Activated CD8-positive, alpha-beta memory T cell treated with anti-CD3 and anti-CD28 coated beads, Interleukin-2, amount 50 U/mL, for 48 hours (primary cell): ENCODE measurements around the gene FAM20C.
"Not testable (repeated sequence)": the region's sequence is repeated elsewhere in the genome, so short reads cannot be mapped to it uniquely, and the experiment has no call there.

Experiments used
- DNase-seq: peaks from one replicate; pipeline ENCODE4 v3.0.0-alpha.2; 2020

FAM20C gene

DNA sequence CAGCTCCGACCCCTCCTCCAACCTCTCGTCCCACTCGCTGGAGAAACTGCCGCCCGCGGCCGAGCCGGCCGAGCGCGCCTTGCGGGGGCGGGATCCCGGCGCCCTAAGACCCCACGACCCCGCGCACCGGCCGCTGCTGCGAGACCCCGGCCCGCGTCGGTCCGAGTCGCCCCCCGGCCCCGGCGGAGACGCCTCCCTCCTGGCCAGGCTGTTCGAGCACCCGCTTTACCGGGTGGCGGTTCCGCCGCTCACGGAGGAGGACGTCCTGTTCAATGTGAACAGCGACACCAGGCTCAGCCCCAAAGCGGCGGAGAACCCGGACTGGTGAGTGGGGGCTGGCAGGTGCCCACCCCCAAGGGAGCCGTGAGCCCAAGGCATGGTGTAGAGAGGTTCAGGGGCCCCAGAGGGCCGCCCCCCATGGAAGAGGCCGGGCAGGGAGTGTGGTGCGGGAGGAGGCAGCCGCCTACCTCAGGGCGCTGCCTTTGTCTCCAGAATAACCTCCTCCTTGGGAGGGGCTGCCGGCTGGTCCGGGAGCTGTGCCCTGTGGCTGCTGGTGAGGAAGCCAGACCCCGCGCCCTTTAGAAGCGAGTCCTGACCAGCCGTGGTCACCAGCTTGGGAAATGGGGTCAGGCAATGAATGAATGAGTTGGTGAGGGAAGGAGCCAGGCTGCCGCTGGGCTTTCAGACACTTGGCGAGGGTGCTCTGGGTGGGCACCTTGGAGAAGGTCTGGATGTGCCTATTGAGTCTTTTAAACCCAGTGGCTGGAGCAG, 1.3 kb downstream of the FAM20C start:
- DNase-seq, result no peak

DNA sequence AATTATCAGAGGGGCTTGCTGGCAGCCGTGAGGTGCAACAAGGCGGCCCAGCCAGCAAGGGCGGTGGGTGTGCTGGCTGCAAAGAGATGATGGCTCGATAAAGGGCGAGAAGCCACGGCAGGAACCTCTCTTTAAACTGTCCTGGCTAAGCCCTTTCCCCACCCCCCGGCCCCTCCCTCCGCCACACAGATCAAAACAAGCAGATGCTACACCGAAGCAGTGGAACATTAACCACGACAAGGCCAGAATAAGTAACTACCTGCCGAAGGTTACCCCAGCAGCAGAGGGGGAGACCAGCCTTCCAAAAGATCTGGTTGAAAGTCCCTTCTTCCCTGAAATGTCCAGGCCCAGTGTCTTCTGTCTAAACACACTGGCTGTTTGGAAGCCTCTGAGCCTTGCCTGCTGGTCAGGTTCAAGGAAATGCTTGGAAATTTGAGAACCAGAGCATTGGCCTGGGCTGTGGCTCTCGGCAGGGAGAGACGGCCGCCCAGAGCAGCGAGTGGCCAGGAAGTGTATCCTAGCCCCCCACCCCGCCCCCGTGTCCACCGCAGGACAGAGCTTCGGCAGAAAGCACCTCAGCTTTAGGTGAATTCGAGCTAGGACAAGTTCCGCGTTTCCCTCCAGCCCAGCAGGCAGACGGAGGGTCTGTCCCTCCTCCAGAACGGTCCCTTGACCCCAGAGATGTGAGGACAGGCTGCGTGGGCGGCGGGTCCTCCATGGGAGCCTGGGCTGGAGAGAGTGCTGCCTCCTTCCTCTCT, 2.1 kb downstream of the FAM20C start:
- DNase-seq, result no peak

GRCh38 chr7:195010-195829, 2.8 kb downstream of the FAM20C start:
- no peak for DNase-seq

- DNase-seq, result no peak
Observed at GRCh38 chr7:195830-196128, 3.4 kb downstream of the FAM20C start.

GRCh38 chr7:196283-196682, 3.9 kb downstream of the FAM20C start:
- no peak for DNase-seq

- no peak for DNase-seq
Observed at GRCh38 chr7:196778-197321, 4.5 kb downstream of the FAM20C start.

DNA sequence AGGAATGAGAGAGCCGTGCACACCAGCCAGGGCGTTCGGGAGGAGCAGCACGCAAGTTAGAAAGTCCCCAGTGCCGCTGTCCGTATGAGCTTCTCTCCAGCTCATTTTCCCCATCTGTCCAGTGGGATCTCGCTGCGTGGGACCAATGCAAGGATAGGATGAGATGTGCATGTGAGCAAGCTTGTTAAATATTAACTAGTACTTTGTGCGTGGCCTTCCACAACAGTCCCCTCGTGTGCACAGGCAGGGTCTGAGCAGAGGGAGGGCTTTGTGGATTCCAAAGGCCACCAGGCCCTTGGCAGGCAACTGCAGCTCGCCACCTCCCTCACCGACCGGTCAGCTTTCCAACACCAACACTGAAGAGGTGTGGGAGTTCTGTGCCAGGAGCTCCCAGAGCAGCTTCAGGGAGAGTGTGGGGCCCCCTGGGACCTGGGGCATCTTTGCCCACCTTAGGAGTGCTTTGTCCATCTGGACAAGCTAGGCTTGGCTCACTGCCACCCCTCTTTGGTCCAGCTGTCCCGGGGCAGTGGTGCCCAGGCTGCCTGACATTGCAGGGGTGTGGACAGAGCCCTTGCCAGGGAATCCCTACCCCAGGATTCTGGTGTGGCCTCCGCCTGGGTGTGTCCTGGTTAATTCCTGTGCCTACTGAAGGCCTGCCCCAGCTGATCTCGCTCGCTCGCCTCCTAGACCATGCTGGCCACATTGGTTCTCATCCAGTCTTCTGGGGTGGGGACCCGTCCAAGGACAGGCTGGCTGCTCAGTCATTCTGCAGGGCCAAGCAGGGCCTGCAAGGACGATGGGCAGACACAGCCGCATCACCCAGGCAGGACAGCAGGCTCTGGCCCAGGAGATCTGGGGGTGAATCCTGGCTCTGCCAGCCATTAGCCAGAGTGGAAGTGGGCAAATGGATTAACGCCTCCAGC, 5.3 kb downstream of the FAM20C start:
- DNase-seq, result no peak

DNA sequence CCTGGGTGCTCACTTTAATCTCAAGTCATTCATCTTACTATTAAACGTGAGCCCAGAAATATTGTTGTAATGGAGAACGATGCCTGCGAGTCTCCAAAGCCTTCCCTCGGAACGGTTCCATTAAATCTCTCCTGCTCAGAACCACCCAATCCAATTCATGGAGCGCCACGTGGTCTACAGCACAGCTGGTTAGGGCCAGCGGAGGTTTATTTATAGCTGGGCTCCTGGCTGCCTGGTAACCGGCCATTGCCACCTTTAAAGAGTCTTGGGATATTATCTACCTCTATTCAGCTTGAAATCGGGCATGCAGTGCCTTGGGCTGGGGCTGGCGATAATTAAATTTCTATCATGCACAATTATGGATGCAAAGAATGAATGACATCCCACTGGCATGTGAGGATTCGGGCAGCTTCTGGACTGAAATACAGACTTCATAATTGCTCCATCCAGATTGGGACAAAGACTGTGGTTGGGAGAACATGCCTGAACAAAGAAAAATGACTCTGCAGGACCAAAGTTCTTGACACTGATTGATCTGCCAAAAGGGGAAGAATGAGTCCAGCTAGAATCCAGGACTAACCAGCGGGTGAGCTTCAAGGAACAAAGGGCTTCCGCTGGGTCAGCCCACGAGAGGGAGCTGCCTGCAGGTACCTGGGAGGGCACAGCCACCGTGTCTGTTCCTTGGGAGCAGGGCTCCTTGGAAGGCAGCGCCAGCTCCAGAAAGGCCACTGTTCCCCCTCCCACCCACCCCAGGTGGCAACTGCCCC, 7.3 kb downstream of the FAM20C start:
- no peak for DNase-seq

- DNase-seq, result no peak
Observed at GRCh38 chr7:200290-200689, 7.9 kb downstream of the FAM20C start.

DNA sequence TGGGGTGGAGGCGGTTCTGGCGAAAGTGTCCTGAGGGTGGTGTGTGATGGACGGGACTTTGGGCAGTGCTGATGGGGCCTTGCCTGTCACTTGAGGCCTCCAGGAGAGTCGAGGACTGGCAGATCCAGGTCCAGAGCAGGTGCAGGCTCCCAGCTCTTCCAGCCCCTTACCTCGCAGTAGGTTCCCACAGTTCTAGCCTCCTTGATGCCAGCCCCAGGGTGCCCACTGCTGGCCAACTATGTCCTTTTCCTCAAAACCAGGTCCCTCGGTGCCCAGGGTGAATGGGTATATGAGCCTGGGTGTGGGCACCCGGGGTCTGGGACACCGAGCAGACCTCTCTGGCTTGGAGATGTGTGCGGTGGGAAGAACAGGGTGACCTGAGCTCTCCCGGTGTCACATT, 8.3 kb downstream of the FAM20C start:
- DNase-seq, result no peak

DNA sequence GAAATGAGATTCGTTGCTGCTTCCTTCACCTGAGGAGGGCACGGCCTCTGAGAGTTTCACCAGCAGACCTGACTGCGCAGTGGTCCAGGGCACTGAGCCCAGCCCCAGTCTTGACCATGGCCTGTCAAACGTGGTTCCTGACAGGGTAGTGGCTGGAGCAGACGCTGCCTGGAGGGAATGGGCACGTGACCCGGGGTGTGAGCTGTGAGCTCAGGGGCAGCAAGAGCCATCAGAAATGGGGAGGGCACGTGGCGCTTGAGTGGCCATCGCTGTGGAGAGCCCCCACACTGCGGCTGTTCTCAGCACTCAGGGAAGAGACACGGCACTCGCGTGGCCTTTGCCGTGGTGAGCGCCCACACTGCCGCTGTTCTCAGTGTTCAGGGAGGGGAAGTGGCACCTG, 12.0 kb downstream of the FAM20C start:
- DNase-seq, result no peak

- no peak for DNase-seq
Observed at GRCh38 chr7:205115-206010, 13.0 kb downstream of the FAM20C start.

GRCh38 chr7:206351-206750, 14.0 kb downstream of the FAM20C start:
- not testable (repeated sequence) for DNase-seq

DNA sequence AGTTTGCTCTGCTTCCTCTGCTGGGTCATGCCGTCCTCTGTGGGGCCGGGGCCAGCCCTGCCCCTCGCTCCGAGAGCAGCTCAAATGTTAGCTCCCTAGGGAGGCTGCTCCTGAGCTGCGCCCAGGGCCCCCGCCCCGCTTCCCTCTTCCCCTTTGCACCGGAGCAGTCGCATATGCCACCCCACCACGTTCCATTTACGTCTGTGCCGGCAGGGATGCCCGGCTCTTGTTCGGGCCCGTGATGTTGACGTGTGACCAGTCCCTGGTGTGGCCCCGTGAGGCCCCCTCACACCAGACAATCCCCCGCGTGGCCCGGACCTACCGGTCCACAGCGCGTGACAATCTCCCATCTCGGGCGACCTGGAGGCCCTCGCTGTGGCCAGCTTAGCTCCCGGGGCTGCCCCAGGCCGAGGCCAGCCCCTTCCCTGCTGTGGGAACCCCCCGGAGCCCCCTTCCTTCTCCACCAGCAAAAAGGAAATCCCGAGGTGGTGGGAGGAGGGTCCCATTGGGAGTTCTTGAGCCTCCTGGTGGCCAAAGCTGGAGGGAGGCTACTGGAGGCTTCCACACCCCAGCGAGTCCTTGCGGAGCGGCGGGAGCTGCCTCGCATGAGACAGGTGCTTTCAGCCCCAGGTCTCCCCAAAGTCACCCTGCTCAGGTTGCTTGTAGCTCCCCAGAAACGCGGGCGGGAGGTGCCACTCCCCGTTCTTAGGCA, 15.2 kb downstream of the FAM20C start:
- DNase-seq, result no peak

DNA sequence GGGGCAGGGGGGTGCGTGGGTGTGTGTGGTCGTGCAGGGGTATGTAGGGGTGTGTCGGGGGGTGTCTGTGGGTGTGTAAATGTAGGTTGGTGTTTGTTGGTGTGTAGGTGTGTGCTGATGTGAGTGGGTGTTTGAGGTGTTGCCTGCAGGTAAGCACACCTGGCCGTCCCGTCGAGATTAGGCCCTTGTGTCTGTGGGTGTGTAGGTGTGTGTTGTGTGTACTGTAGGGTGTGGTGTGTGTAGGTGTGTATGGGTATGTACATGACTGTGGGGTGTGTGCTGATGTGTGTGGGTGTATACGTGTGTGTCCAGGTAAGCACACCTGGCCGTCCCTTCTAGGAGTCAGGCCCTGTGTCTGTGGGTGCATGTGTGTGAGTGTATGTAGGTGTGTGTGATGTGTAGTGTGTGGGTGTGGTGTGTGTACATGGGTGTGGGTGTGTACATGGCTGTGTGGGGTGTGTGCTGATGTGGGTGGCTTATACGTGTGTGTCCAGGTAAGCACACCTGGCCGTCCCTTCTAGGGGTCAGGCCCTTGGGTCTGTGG, 15.8 kb downstream of the FAM20C start:
- DNase-seq, result no peak

DNA sequence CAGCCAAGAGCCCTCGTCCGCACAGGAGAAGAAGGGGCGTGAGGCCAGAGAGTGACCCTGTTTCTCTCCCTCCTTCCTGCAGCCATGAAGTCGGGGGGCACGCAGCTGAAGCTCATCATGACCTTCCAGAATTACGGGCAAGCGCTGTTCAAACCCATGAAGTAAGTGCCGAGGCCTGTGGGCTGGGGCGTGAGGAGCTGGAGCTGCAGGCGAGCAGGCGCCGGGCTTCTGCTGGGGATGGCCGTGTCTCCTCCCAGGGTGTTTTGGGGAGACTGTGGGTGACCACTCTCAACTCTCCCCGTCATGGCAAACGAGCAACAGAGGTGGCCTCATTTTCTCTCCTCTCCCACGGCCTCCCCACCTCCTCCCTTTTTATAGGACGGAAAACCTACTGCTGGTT, 16.4 kb downstream of the FAM20C start:
- no peak for DNase-seq

DNA sequence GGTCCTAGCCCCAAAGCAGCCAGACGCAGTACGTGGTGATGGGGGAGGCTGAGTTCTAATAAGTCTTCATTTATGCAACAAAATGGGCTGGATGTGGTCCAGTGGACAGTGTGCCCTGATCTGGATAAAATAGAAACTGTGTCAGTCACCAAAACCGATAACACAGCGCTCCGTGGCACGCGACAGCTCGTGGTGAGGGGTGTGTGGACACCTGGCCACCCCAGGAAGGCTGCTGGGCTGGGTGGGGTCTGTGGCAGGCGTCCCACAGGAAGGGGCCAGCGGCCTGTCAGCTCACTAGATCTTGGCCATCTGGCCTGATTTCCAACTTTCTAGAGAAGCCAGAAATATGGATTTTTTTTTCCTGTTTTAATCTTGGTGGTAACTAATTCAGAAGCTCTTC, 17.0 kb downstream of the FAM20C start:
- DNase-seq, result no peak

- DNase-seq, result no peak
Observed at GRCh38 chr7:209906-210305, 17.5 kb downstream of the FAM20C start.

GRCh38 chr7:210401-210925, 18.1 kb downstream of the FAM20C start:
- DNase-seq, result no peak
